H1 (cell line): ENCODE measurements around the gene OPN1SW. TPM values are rescaled to one million over a fixed set of nuclear protein-coding genes. Genes with fewer than 3 reads are reported as not detected.

ENCODE experiments used
- CTCF ChIA-PET: fragments of 300-600 bp; sonication (Branson Sonifier 250); formaldehyde crosslinking; loops from one replicate; lab custom pipeline; 2021; ENCODE audit not compliant: partially characterized antibody; lab: Charles Lee
- POLR2A ChIA-PET: fragments of 300-600 bp; sonication (Branson Sonifier 250); formaldehyde crosslinking; loops from one replicate; lab custom pipeline; 2021; ENCODE audit warnings: inconsistent platforms; ENCODE audit not compliant: partially characterized antibody; lab: Charles Lee
- DNase-seq, 2 experiments: peaks; one replicate each; pipeline versions ENCODE4 v3.0.0 to v3.0.0-alpha.2; 2010 to 2022; ENCODE audit warnings: low spot score in 2 of 2, low read depth in 1 of 2, mixed read lengths in 1 of 2
- FAIRE-seq: peaks from 2 replicates; lab custom pipeline; 2011; peaks lifted over from hg19 to GRCh38; lab: Jason Lieb, UNC
- H2AFZ ChIP-seq: 2 replicates; pipeline ENCODE4 v1.8.1; 2012; ENCODE audit warnings: low read length, inconsistent platforms
- H2AK5ac ChIP-seq: 2 replicates; pipeline ENCODE4 v1.6.1; 2013; ENCODE audit warnings: low read depth, low read length
- H2BK120ac ChIP-seq: replicated peaks from 2 replicates; pipeline ENCODE3; 2013; ENCODE audit warnings: low read depth, low read length, inconsistent platforms
- H2BK12ac ChIP-seq: 2 replicates; pipeline ENCODE4 v1.6.1; 2013; ENCODE audit warnings: low read depth, low read length
- H2BK15ac ChIP-seq: 2 replicates; pipeline ENCODE4 v1.6.1; 2013; ENCODE audit warnings: low read length
- H2BK20ac ChIP-seq: 2 replicates; pipeline ENCODE4 v1.6.1; 2013; ENCODE audit warnings: low read length
- H2BK5ac ChIP-seq: 2 replicates; pipeline ENCODE4 v1.6.1; 2013; ENCODE audit warnings: low read depth, low read length
- H3K14ac ChIP-seq: 2 replicates; pipeline ENCODE4 v1.6.1; 2013; ENCODE audit warnings: inconsistent platforms; ENCODE audit not compliant: insufficient read length
- H3K18ac ChIP-seq: 2 replicates; pipeline ENCODE4 v1.6.1; 2013; ENCODE audit warnings: low read length; ENCODE audit errors: extremely low read depth
- H3K23ac ChIP-seq: 2 replicates; pipeline ENCODE4 v1.6.1; 2013; ENCODE audit warnings: inconsistent platforms; ENCODE audit not compliant: insufficient read length
- H3K23me2 ChIP-seq: 2 replicates; pipeline ENCODE4 v1.6.1; 2013; ENCODE audit warnings: low read depth, low read length
- H3K27ac ChIP-seq: 2 replicates; pipeline ENCODE4 v1.6.1; 2011; ENCODE audit warnings: low read depth, low read length, inconsistent platforms
- H3K27me3 ChIP-seq, 4 experiments: replicated peaks in 1 of 4; 1 replicate in 1 of 4; 2 replicates in 3 of 4; pipeline versions ENCODE4 v1.6.1 to v1.8.1; 2011 to 2013; ENCODE audit warnings: low read length in 3 of 4, mild to moderate bottlenecking in 3 of 4, inconsistent platforms in 2 of 4, mixed read lengths in 2 of 4, moderate library complexity in 1 of 4; ENCODE audit not compliant: control insufficient read depth in 3 of 4, insufficient read depth in 3 of 4; ENCODE audit errors: extremely low read depth in 1 of 4
- H3K36me3 ChIP-seq, 4 experiments: 2 replicates each; pipeline versions ENCODE4 v1.6.1 to v1.8.1; 2011 to 2013; ENCODE audit warnings: mild to moderate bottlenecking in 4 of 4, low read length in 3 of 4, moderate library complexity in 2 of 4, control low read depth in 1 of 4, inconsistent platforms in 1 of 4; ENCODE audit not compliant: insufficient read depth in 4 of 4, control insufficient read depth in 2 of 4
- H3K4ac ChIP-seq: replicated peaks from 2 replicates; pipeline ENCODE3; 2013; ENCODE audit warnings: low read length, low read depth, mixed read lengths, inconsistent platforms; ENCODE audit not compliant: insufficient read length
- H3K4me1 ChIP-seq, 4 experiments: replicated peaks in 1 of 4; 1 replicate in 1 of 4; 2 replicates in 3 of 4; pipeline versions ENCODE4 v1.6.1 to v1.8.1; 2011 to 2013; ENCODE audit warnings: low read length in 3 of 4, inconsistent platforms in 2 of 4, mixed read lengths in 1 of 4; ENCODE audit not compliant: insufficient read depth in 4 of 4, control insufficient read depth in 3 of 4
- H3K4me2 ChIP-seq, 2 experiments: 2 replicates each; pipeline versions ENCODE4 v1.6.1 to v1.8.1; 2011 to 2013; ENCODE audit warnings: low read depth in 2 of 2, low read length in 2 of 2, control low read depth in 1 of 2, inconsistent platforms in 1 of 2, mild to moderate bottlenecking in 1 of 2; ENCODE audit not compliant: insufficient read depth in 1 of 2
- H3K4me3 ChIP-seq, 4 experiments: fragments of 200-600, 300-600 bp in 1 of 4; sonication (generic), shearing (Covaris generic), sonication (Bioruptor Twin) in 1 of 4; 2 replicates each; pipeline versions ENCODE4 v1.5.1 to v1.8.1; 2011 to 2016; ENCODE audit warnings: low read length in 4 of 4, low read depth in 3 of 4, control low read depth in 2 of 4, inconsistent platforms in 2 of 4, mild to moderate bottlenecking in 2 of 4, mixed read lengths in 1 of 4, moderate library complexity in 1 of 4; ENCODE audit not compliant: insufficient read depth in 2 of 4; ENCODE audit errors: extremely low read depth in 1 of 4
- H3K56ac ChIP-seq: replicated peaks from 2 replicates; pipeline ENCODE3; 2013; ENCODE audit warnings: low read depth, mild to moderate bottlenecking, mixed read lengths, low read length, inconsistent platforms; ENCODE audit not compliant: insufficient read length
- H3K79me1 ChIP-seq: 2 replicates; pipeline ENCODE4 v1.6.1; 2013; ENCODE audit warnings: low read depth, low read length, control low read depth
- H3K79me2 ChIP-seq, 2 experiments: 2 replicates each; pipeline versions ENCODE4 v1.6.1 to v1.8.1; 2012 to 2013; ENCODE audit warnings: low read length in 2 of 2, mild to moderate bottlenecking in 2 of 2, inconsistent platforms in 1 of 2; ENCODE audit not compliant: insufficient read depth in 2 of 2, control insufficient read depth in 1 of 2
- H3K9ac ChIP-seq, 4 experiments: replicated peaks in 1 of 4; 1 replicate in 1 of 4; 2 replicates in 3 of 4; pipeline versions ENCODE4 v1.6.1 to v1.8.1; 2011 to 2013; ENCODE audit warnings: low read depth in 3 of 4, low read length in 3 of 4, control low read depth in 2 of 4, mild to moderate bottlenecking in 2 of 4, moderate library complexity in 2 of 4, inconsistent platforms in 1 of 4; ENCODE audit errors: extremely low read depth in 1 of 4
- H3K9me3 ChIP-seq, 2 experiments: 2 replicates each; pipeline versions ENCODE4 v1.6.1 to v1.8.1; 2012 to 2013; ENCODE audit warnings: mild to moderate bottlenecking in 2 of 2, moderate library complexity in 2 of 2, control low read depth in 1 of 2, inconsistent platforms in 1 of 2, low read depth in 1 of 2, low read length in 1 of 2, mixed read lengths in 1 of 2; ENCODE audit not compliant: insufficient read depth in 2 of 2
- H4K20me1 ChIP-seq, 2 experiments: replicated peaks in 1 of 2; 2 replicates each; pipeline versions ENCODE3 to v1.8.1; 2011 to 2013; ENCODE audit warnings: inconsistent platforms in 2 of 2, low read length in 2 of 2, mild to moderate bottlenecking in 1 of 2; ENCODE audit not compliant: insufficient read depth in 2 of 2, control insufficient read depth in 1 of 2
- H4K5ac ChIP-seq: 2 replicates; pipeline ENCODE4 v1.6.1; 2013; ENCODE audit warnings: low read length, low read depth, mixed read lengths, inconsistent platforms; ENCODE audit not compliant: insufficient read length
- H4K8ac ChIP-seq: 2 replicates; pipeline ENCODE4 v1.8.0; 2013; ENCODE audit warnings: mild to moderate bottlenecking, moderate library complexity, low read length, inconsistent platforms; ENCODE audit not compliant: insufficient read depth; ENCODE audit errors: extremely low read depth
- H4K91ac ChIP-seq: replicated peaks from 2 replicates; pipeline ENCODE3; 2013; ENCODE audit warnings: low read length, mixed read lengths, inconsistent platforms; ENCODE audit not compliant: insufficient read length
- ASH2L ChIP-seq: fragments of 200-600, 300-600 bp; sonication (generic); IDR thresholded peaks from one replicate; pipeline ENCODE4 v1.7.1; 2017; ENCODE audit warnings: low read length
- CTBP2 ChIP-seq: IDR thresholded peaks from 2 replicates; pipeline ENCODE4 v1.7.0; 2011; ENCODE audit warnings: borderline replicate concordance, mild to moderate bottlenecking, moderate library complexity, mixed read lengths, low read length; ENCODE audit not compliant: insufficient read depth, insufficient read length
- E2F6 ChIP-seq: IDR thresholded peaks from 2 replicates; pipeline ENCODE4 v1.6.1; 2012; ENCODE audit warnings: inconsistent platforms
- EZH2 ChIP-seq: fragments of 200-600 bp; sonication (generic); IDR thresholded peaks from 2 replicates; pipeline ENCODE4 v1.7.1; 2012; ENCODE audit warnings: low read depth, mild to moderate bottlenecking, moderate library complexity, low read length, inconsistent platforms; ENCODE audit not compliant: severe bottlenecking
- KDM4A ChIP-seq: IDR thresholded peaks from one replicate; pipeline ENCODE4 v1.7.1; 2012; ENCODE audit warnings: low read depth, mild to moderate bottlenecking, moderate library complexity, low read length, inconsistent platforms; ENCODE audit not compliant: severe bottlenecking
- NANOG ChIP-seq: IDR thresholded peaks from 2 replicates; pipeline ENCODE4 v1.6.1; 2011; ENCODE audit warnings: low read length, low read depth, mild to moderate bottlenecking, inconsistent platforms; ENCODE audit not compliant: insufficient read depth, poor library complexity, severe bottlenecking
- SIN3A ChIP-seq, 2 experiments: IDR thresholded peaks in 1 of 2; conservative IDR thresholded peaks in 1 of 2; 2 replicates each; pipeline ENCODE4 v1.6.1; 2011 to 2012; ENCODE audit warnings: low read length in 2 of 2, improper control_type of control experiment in 1 of 2, low read depth in 1 of 2, mild to moderate bottlenecking in 1 of 2
- SIX5 ChIP-seq: IDR thresholded peaks from 2 replicates; pipeline ENCODE4 v1.6.1; 2011; ENCODE audit warnings: mild to moderate bottlenecking, low read depth, low read length
- SP2 ChIP-seq: IDR thresholded peaks from 2 replicates; pipeline ENCODE4 v1.6.1; 2012; ENCODE audit warnings: mild to moderate bottlenecking, low read length, inconsistent platforms
- SRF ChIP-seq: IDR thresholded peaks from 2 replicates; pipeline ENCODE4 v1.6.1; 2011; ENCODE audit warnings: mild to moderate bottlenecking, low read depth, low read length, moderate library complexity
- USF2 ChIP-seq: IDR thresholded peaks from 2 replicates; pipeline ENCODE4 v1.6.1; 2011; ENCODE audit warnings: low read length, improper control_type of control experiment
- WGBS, 2 experiments: shearing (Covaris generic) in 1 of 2; methylation state at CpG; one replicate each; pipeline versions ENCODE4 v1.1.6 to v1.1.7; 2013 to 2015; ENCODE audit warnings: low lambda C conversion rate in 2 of 2, mixed read lengths in 2 of 2, inconsistent platforms in 1 of 2, low coverage in 1 of 2, missing lambda C conversion rate in 1 of 2; ENCODE audit not compliant: insufficient replicate concordance in 2 of 2, insufficient coverage in 1 of 2, insufficient read length in 1 of 2; ENCODE audit errors: extremely low coverage in 1 of 2, missing lambda C conversion rate in 1 of 2; 5-methylcytosine and 5-hydroxymethylcytosine counted together
- polyA plus RNA-seq, 7 experiments: library from polyadenylated mRNA; depleted of rRNA in 3 of 7; stranded (reverse) in 5 of 7; unstranded in 2 of 7; fragments of >200 nt in 5 of 7; fragments of 200-250 nt in 2 of 7; gene quantifications; 1 replicate in 5 of 7; 2 replicates in 1 of 7; 4 replicates in 1 of 7; pipeline versions ENCODE4 v1.2.1 to v1.2.3, GENCODE V29; 2011 to 2013; ENCODE audit warnings: missing spikeins in 2 of 7, mixed read lengths in 2 of 7
- total RNA-seq: library from RNA; stranded (reverse); fragmentation: NEBNext Ultra II Directional; extraction: Animal tissue kit (Norgen Biotek cat#: 25700); gene quantifications from 2 replicates; pipeline ENCODE4 v1.2.1, GENCODE V29; 2021

The OPN1SW gene
- total and polyA plus RNA-seq, 2 of the 8 experiments (the other 6 are each of a cell fraction or from before 2014, with no cell fraction given), result not detected

GRCh38 chr7:128742206-128742605 lies 33.4 kb downstream of the OPN1SW start:
- Histone ChIP-seq H3K27ac (no peak overlapping the region), H3K23me2 (peaks cover 7% of the 10 kb centered on the region), H3K79me1 (no peaks in the 10 kb centered on the region; the same call in 1 of the 2 replicates), H3K14ac (no peak overlapping the region), H3K56ac (no peak overlapping the region), H3K9ac (no peak overlapping the region), H3K27me3 (peaks cover 0 to 1% (median 0%) of the 10 kb centered on the region in 4 experiments; a peak in 2 of 7 replicates), H3K23ac (no peak overlapping the region), H4K8ac (no peak overlapping the region), H2AK5ac (no peak overlapping the region), H3K36me3 (no peaks in the 10 kb centered on the region; a peak in 3 of 8 replicates), H3K4me1 (peaks cover 0 to 5% (median 2%) of the 10 kb centered on the region in 4 experiments; a peak in 3 of 7 replicates), H4K91ac (no peak overlapping the region), H3K4me3 (no peak overlapping the region), H2BK5ac (no peak overlapping the region), H3K79me2 (peaks cover 53 to 79% of the 10 kb centered on the region in 2 experiments), H2AFZ (no peak overlapping the region), H3K4ac (no peak overlapping the region), H4K5ac (no peak overlapping the region), H2BK12ac (no peak overlapping the region), H2BK20ac (no peak overlapping the region), H2BK15ac (no peak overlapping the region), H4K20me1 (peaks cover 19 to 30% of the 10 kb centered on the region in 2 experiments), H3K4me2 (no peak overlapping the region), H3K18ac (no peak overlapping the region), H3K9me3 (no peaks in the 10 kb centered on the region), H2BK120ac (no peak overlapping the region)
- FAIRE-seq (no peak), DNase-seq (no peak)
- POLR2A ChIA-PET, result interaction anchor here (0.8 to 1.3 kb wide), 3 partner anchors 9 to 39 kb away, joined by 3 to 4 read pairs (median 3); no protein-coding TSS in a partner anchor
- CTCF ChIA-PET, result interaction anchor here (0.7 to 1.3 kb wide), 3 partner anchors 8 to 118 kb away, joined by 3 to 7 read pairs (median 3); no protein-coding TSS in a partner anchor
- WGBS, 2 experiments, result 93% methylated on average over 4 of the region's 4 CpGs; no CpG with 5 or more reads in 1 of the 2 experiments
- TF ChIP-seq KDM4A, result no peak
- TF ChIP-seq EZH2, result no peak
- TF ChIP-seq CTBP2, result no peak
- no peak for TF ChIP-seq SP2
- TF ChIP-seq E2F6, result no peak
- no peak for TF ChIP-seq ASH2L
- TF ChIP-seq USF2, result no peak
- no peak for TF ChIP-seq SIX5
- no peak for TF ChIP-seq NANOG
- TF ChIP-seq SIN3A (conservative IDR thresholded peaks at IDR 0.05 in 1 of 2, IDR thresholded peaks at IDR 0.05 in 1 of 2; ENCODE audit: low read depth in 1 of 2, low read length in 2 of 2), result no peak
- TF ChIP-seq SRF, result no peak
